ENCODE data around the gene PIK3AP1. TPM values are rescaled to one million over a fixed set of nuclear protein-coding genes. Genes with fewer than 3 reads are reported as not detected.
"Not testable (repeated sequence)": the region's sequence is repeated elsewhere in the genome, so short reads cannot be mapped to it uniquely, and the experiment has no call there.

The PIK3AP1 gene
- total and polyA plus RNA-seq, 2 of the 4 experiments (the other 2 are of a cell fraction) = under 0.01 to 0.14 TPM

GRCh38 chr10:96545558-96545957 is 174.8 kb downstream of the PIK3AP1 start:
- BruUV-seq (replicated peaks); H3K23ac ChIP-seq (ENCODE audit: low read depth, low read length); H3K9me1 ChIP-seq (ENCODE audit: insufficient read depth, low read length); H4K8ac ChIP-seq (ENCODE audit: low read depth in 2 of 2, low read length in 2 of 2); H2BK15ac ChIP-seq (ENCODE audit: low read depth, low read length); H2BK120ac ChIP-seq (ENCODE audit: low read depth, low read length); H3K27me3 ChIP-seq (ENCODE audit: control insufficient read depth, insufficient read depth, low read length); H3K27ac ChIP-seq (ENCODE audit: insufficient read depth, low read length); H3K4me3 ChIP-seq (ENCODE audit: insufficient read depth, low read depth, low read length); H3K9me3 ChIP-seq (ENCODE audit: control insufficient read depth, insufficient read depth, low read length); H2BK5ac ChIP-seq (ENCODE audit: low read depth, low read length, poor library complexity, severe bottlenecking); CTCF ChIA-PET; H3K56ac ChIP-seq (ENCODE audit: extremely low read depth, insufficient read depth, low read length); DNase-seq; H4K91ac ChIP-seq (ENCODE audit: insufficient read depth, low read depth, low read length); ATAC-seq (ENCODE audit: low read depth); H2AK5ac ChIP-seq (ENCODE audit: low read depth, low read length); H2AK9ac ChIP-seq (replicated peaks; ENCODE audit: low read depth, low read length, poor library complexity); H3K14ac ChIP-seq (replicated peaks; ENCODE audit: low read depth, low read length); POLR2A ChIA-PET (ENCODE audit: unreplicated experiment); dilution Hi-C loops (cut with HindIII; ENCODE audit: low sequenced_read_pairs, unreplicated experiment); H3K9ac ChIP-seq (ENCODE audit: low read depth, low read length); H3K4ac ChIP-seq (ENCODE audit: low read depth, low read length); H3K4me2 ChIP-seq (ENCODE audit: low read depth, low read length); H4K5ac ChIP-seq (ENCODE audit: low read depth, low read length); H2BK20ac ChIP-seq (ENCODE audit: low read depth, low read length); H3K4me1 ChIP-seq (ENCODE audit: control insufficient read depth, insufficient read depth, low read length); H3K18ac ChIP-seq (ENCODE audit: low read depth, low read length); intact Hi-C loops (cut with micrococcal nuclease); H2AFZ ChIP-seq (replicated peaks; ENCODE audit: low read length, poor library complexity); in situ Hi-C loops (cut with MboI; ENCODE audit: low sequenced_read_pairs): not testable (repeated sequence)
- Histone ChIP-seq H3K79me1 (ENCODE audit: low read depth in 1 of 2, low read length in 2 of 2) (peaks cover 20 to 33% of the 10 kb centered on the region in 2 experiments), H3K36me3 (ENCODE audit: control insufficient read depth, insufficient read depth, low read length) (peaks cover 25% of the 10 kb centered on the region), H4K20me1 (ENCODE audit: insufficient read depth, low read length) (peaks cover 16% of the 10 kb centered on the region; the same call in 1 of the 2 replicates)
- WGBS, 2 experiments (ENCODE audit: extremely low coverage in 2 of 2, insufficient read length in 1 of 2) = 100% methylated on average over 2 of the region's 10 CpGs; no CpG with 5 or more reads in 1 of the 2 experiments

Small RNA genes within 50 kb of the gene (microRNA-seq; reads per million reads assigned to microRNA genes)
- gene RNA5SP324 (ENCODE audit: insufficient read depth, insufficient read length) (not detected), gene RNU6-1274P (ENCODE audit: insufficient read depth, insufficient read length) (not detected)

Small RNA genes within 50 kb of the gene (small RNA-seq; reads per million reads assigned to genes)
- gene RNA5SP324 = 0 to 0.17 (median 0.08) reads per million in 5 experiments
- 0 to 0.60 (median 0.08) reads per million in 5 experiments for gene RNU6-1274P

Other genes starting within 250 kb of the PIK3AP1 start
- gene TLL2, start 206.6 kb downstream of the PIK3AP1 start, total RNA-seq (2012; rRNA removed) = under 0.01 TPM in 2 replicates
- gene TLL2, start 206.6 kb downstream of the PIK3AP1 start, polyA plus RNA-seq (2012; rRNA removed) = 0.03 and 0.05 TPM in 2 replicates
- gene TM9SF3, start 133.5 kb downstream of the PIK3AP1 start, total RNA-seq (2012; rRNA removed) = 61.8 and 190 TPM in 2 replicates
- 20.3 and 33.7 TPM in 2 replicates for gene TM9SF3, start 133.5 kb downstream of the PIK3AP1 start, polyA plus RNA-seq (2012; rRNA removed)
- gene LCOR, start 111.8 kb upstream of the PIK3AP1 start, total RNA-seq (2012; rRNA removed) = 25.8 and 36.9 TPM in 2 replicates
- 3.4 and 3.7 TPM in 2 replicates for gene LCOR, start 111.8 kb upstream of the PIK3AP1 start, polyA plus RNA-seq (2012; rRNA removed)